Right ventricle myocardium superior (tissue), 1 donor: ENCODE results near the gene ADAM22. TPM values are rescaled to one million over a fixed set of nuclear protein-coding genes. Genes with fewer than 3 reads are reported as not detected.
"Not testable (repeated sequence)": the region's sequence is repeated elsewhere in the genome, so short reads cannot be mapped to it uniquely, and the experiment has no call there.

Experiments
- ATAC-seq: fragments of 200-7000 bp; cut with Tn5 transposase; one replicate; pipeline ENCODE4 v1.9.1; 2020; ENCODE audit warnings: mild to moderate bottlenecking; ENCODE audit not compliant: poor library complexity
- DNase-seq: peaks from one replicate; pipeline ENCODE4 v3.0.0-alpha.2; 2020
- intact Hi-C: fragments of 100-400 bp; cut with DNase I; formaldehyde crosslinking; loops from one replicate; pipeline ENCODE4 v1.11.2; 2022
- total RNA-seq: library from RNA; stranded (reverse); fragmentation: NEBNext Ultra II Directional; extraction: Animal tissue kit (Norgen Biotek cat#: 25700); gene quantifications from one replicate; pipeline ENCODE4 v1.2.1, GENCODE V29; 2021
- donor health status: DM: no; HTN: yes; CAD: no; lungs with severe emphysema.

Gene ADAM22
- total RNA-seq, 1 donor from 2014 or later, result 1.3 TPM

GRCh38 chr7:87945926-87946325, 11.9 kb downstream of the ADAM22 start:
- ATAC-seq, DNase-seq, intact Hi-C loops: not testable (repeated sequence)

GRCh38 chr7:87948371-87948770, 14.3 kb downstream of the ADAM22 start:
- no peak for ATAC-seq
- no peak for DNase-seq
- intact Hi-C loops, result no loop called here

GRCh38 chr7:87959336-87959735, 25.3 kb downstream of the ADAM22 start:
- intact Hi-C loops, result no loop called here
- no peak for ATAC-seq
- DNase-seq, result no peak

GRCh38 chr7:87960239-87960638, 26.2 kb downstream of the ADAM22 start:
- ATAC-seq (no peak), DNase-seq (no peak)
- intact Hi-C loops, result no loop called here

- intact Hi-C loops, result no loop called here
- DNase-seq, result no peak
- ATAC-seq, result no peak
Measured at GRCh38 chr7:87961754-87962153, 27.7 kb downstream of the ADAM22 start.

- DNase-seq, result no peak
- ATAC-seq, result no peak
- intact Hi-C loops, result no loop called here
Measured at GRCh38 chr7:87966271-87966670, 32.2 kb downstream of the ADAM22 start.

GRCh38 chr7:87968021-87968420, 34.0 kb downstream of the ADAM22 start:
- no peak for ATAC-seq
- no peak for DNase-seq
- intact Hi-C loops, result no loop called here

- DNase-seq (no peak), ATAC-seq (no peak)
- intact Hi-C loops, result no loop called here
Measured at GRCh38 chr7:87982116-87982515, 48.1 kb downstream of the ADAM22 start.

- intact Hi-C loops, result no loop called here
- DNase-seq, result no peak
- ATAC-seq, result no peak
Measured at GRCh38 chr7:87984088-87984487, 50.0 kb downstream of the ADAM22 start.

- no peak for ATAC-seq
- intact Hi-C loops, result no loop called here
- DNase-seq, result no peak
Measured at GRCh38 chr7:87993269-87993668, 59.2 kb downstream of the ADAM22 start.

- intact Hi-C loops, result no loop called here
- no peak for ATAC-seq
- no peak for DNase-seq
Measured at GRCh38 chr7:87999261-87999660, 65.2 kb downstream of the ADAM22 start.

- intact Hi-C loops, result no loop called here
- peak; percentile 72 for ATAC-seq
- no peak for DNase-seq
Measured at GRCh38 chr7:88001744-88002530, 67.9 kb downstream of the ADAM22 start.

- intact Hi-C loops, result no loop called here
- DNase-seq (no peak), ATAC-seq (no peak)
Measured at GRCh38 chr7:88002617-88003016, 68.6 kb downstream of the ADAM22 start.

- ATAC-seq, result no peak
- DNase-seq, result no peak
- intact Hi-C loops, result no loop called here
Measured at GRCh38 chr7:88003581-88003980, 69.5 kb downstream of the ADAM22 start.

- intact Hi-C loops, result no loop called here
- DNase-seq (no peak), ATAC-seq (no peak)
Measured at GRCh38 chr7:88005191-88005590, 71.1 kb downstream of the ADAM22 start.

- intact Hi-C loops, result no loop called here
- ATAC-seq, result no peak
- no peak for DNase-seq
Measured at GRCh38 chr7:88009651-88010050, 75.6 kb downstream of the ADAM22 start.

- no peak for ATAC-seq
- DNase-seq, result no peak
- intact Hi-C loops, result no loop called here
Measured at GRCh38 chr7:88012086-88012485, 78.0 kb downstream of the ADAM22 start.

- ATAC-seq, result no peak
- intact Hi-C loops, result no loop called here
- DNase-seq, result no peak
Measured at GRCh38 chr7:88013981-88014380, 79.9 kb downstream of the ADAM22 start.

- ATAC-seq (no peak), DNase-seq (no peak)
- intact Hi-C loops, result no loop called here
Measured at GRCh38 chr7:88014581-88014980, 80.5 kb downstream of the ADAM22 start.

GRCh38 chr7:88015309-88015708, 81.3 kb downstream of the ADAM22 start:
- no peak for ATAC-seq
- intact Hi-C loops, result no loop called here
- no peak for DNase-seq

- intact Hi-C loops, result no loop called here
- ATAC-seq, result no peak
- DNase-seq, result no peak
Measured at GRCh38 chr7:88018501-88018900, 84.5 kb downstream of the ADAM22 start.
